A549 (cell line): ENCODE data around the gene BEST2. TPM values are rescaled to one million over a fixed set of nuclear protein-coding genes. Genes with fewer than 3 reads are reported as not detected.

Source experiments
- ATAC-seq, 2 experiments: fragments of 200-7000 bp in 1 of 2; fragments of >200 bp in 1 of 2; cut with Nextera tagmentation in 1 of 2; cut with Tn5 transposase in 1 of 2; 3 replicates each; pipeline versions ENCODE4 v1.8.0 to v1.9.1; 2018 to 2020; ENCODE audit warnings: mild to moderate bottlenecking in 1 of 2, moderate library complexity in 1 of 2
- CTCF ChIA-PET: fragments of 300-600 bp; sonication (Branson Sonifier 250); formaldehyde crosslinking; extraction: SDS; loops from one replicate; lab custom pipeline; 2021; ENCODE audit warnings: antibody characterized with exemption, inconsistent platforms; lab: Yijun Ruan, JAX
- POLR2A ChIA-PET: fragments of 350-600 bp; formaldehyde crosslinking; extraction: SDS; loops from one replicate; lab custom pipeline; 2021; ENCODE audit warnings: antibody characterized with exemption, inconsistent platforms; lab: Yijun Ruan, JAX
- DNase-seq, 2 experiments: peaks; one replicate each; pipeline versions ENCODE4 v3.0.0 to v3.0.0-alpha.2; 2011 to 2016; ENCODE audit warnings: low read depth in 1 of 2, low spot score in 1 of 2
- FAIRE-seq: peaks from 2 replicates; lab custom pipeline; 2011; peaks lifted over from hg19 to GRCh38; lab: Jason Lieb, UNC
- H3K27ac ChIP-seq, 2 experiments: fragments of >200 bp; sonication (Bioruptor Twin); formaldehyde crosslinking; 3 replicates each; pipeline ENCODE4 v1.5.1; 2016 to 2017
- H3K4me1 ChIP-seq: fragments of >200 bp; sonication (Bioruptor Twin); formaldehyde crosslinking; 3 replicates; pipeline ENCODE4 v1.6.1; 2016
- H3K4me2 ChIP-seq: fragments of >200 bp; sonication (Bioruptor Twin); formaldehyde crosslinking; 3 replicates; pipeline ENCODE4 v1.6.1; 2016
- H3K4me3 ChIP-seq: fragments of >200 bp; sonication (Bioruptor Twin); formaldehyde crosslinking; 3 replicates; pipeline ENCODE4 v1.5.1; 2016
- H3K9me3 ChIP-seq: fragments of >200 bp; sonication (Bioruptor Twin); formaldehyde crosslinking; 3 replicates; pipeline ENCODE4 v1.6.1; 2016
- CBX2 ChIP-seq: fragments of 200-600 bp; sonication (generic); IDR thresholded peaks from 2 replicates; pipeline ENCODE4 v1.6.1; 2016; ENCODE audit warnings: low read depth, mild to moderate bottlenecking, borderline replicate concordance
- CBX8 ChIP-seq: fragments of 200-600 bp; sonication (generic); IDR thresholded peaks from 2 replicates; pipeline ENCODE4 v1.6.1; 2016
- CEBPB ChIP-seq, 2 experiments: fragments of >200 bp in 1 of 2; sonication (Bioruptor Twin) in 1 of 2; formaldehyde crosslinking in 1 of 2; IDR thresholded peaks; 2 replicates each; pipeline ENCODE4 v1.6.1; 2012 to 2016
- CHD2 ChIP-seq: fragments of 150-350 bp; IDR thresholded peaks from 2 replicates; pipeline ENCODE4 v1.6.1; 2014; ENCODE audit warnings: low read length; ENCODE audit not compliant: partially characterized antibody
- CHD4 ChIP-seq: fragments of 200-600 bp; sonication (generic); IDR thresholded peaks from 2 replicates; pipeline ENCODE4 v1.6.1; 2016; ENCODE audit warnings: antibody characterized with exemption, mild to moderate bottlenecking, borderline replicate concordance
- HDAC2 ChIP-seq: fragments of 200-600 bp; sonication (generic); IDR thresholded peaks from 2 replicates; pipeline ENCODE4 v1.6.1; 2016
- HES2 ChIP-seq: fragments of >200 bp; sonication (Bioruptor Twin); formaldehyde crosslinking; IDR thresholded peaks from 2 replicates; pipeline ENCODE4 v1.6.1; 2016
- HOXA7 ChIP-seq: fragments of 250-450 bp; sonication (Bioruptor Pico); IDR thresholded peaks from 2 replicates; pipeline ENCODE4 v1.5.0; 2020; ENCODE audit warnings: mild to moderate bottlenecking, moderate library complexity
- KDM5A ChIP-seq: fragments of 200-600 bp; sonication (generic); IDR thresholded peaks from 2 replicates; pipeline ENCODE4 v1.6.1; 2016; ENCODE audit warnings: antibody characterized with exemption, mild to moderate bottlenecking
- MAFK ChIP-seq: fragments of 450-650 bp; IDR thresholded peaks from 2 replicates; pipeline ENCODE4 v1.6.1; 2014; ENCODE audit not compliant: partially characterized antibody
- MYC ChIP-seq: IDR thresholded peaks from 2 replicates; pipeline ENCODE4 v1.6.1; 2012; ENCODE audit warnings: mild to moderate bottlenecking, inconsistent platforms, low read length, improper control_type of control experiment, borderline replicate concordance
- NPAS2 ChIP-seq: fragments of 250-450 bp; sonication (Bioruptor Pico); IDR thresholded peaks from 2 replicates; pipeline ENCODE4 v1.8.0; 2022; ENCODE audit warnings: mild to moderate bottlenecking, moderate library complexity, borderline replicate concordance
- NR3C1 ChIP-seq: fragments of >200 bp; sonication (Bioruptor Twin); formaldehyde crosslinking; IDR thresholded peaks from 3 replicates; pipeline ENCODE4 v1.6.1; 2017
- RCOR1 ChIP-seq: fragments of 150-350 bp; IDR thresholded peaks from 2 replicates; pipeline ENCODE4 v1.6.1; 2014; ENCODE audit warnings: antibody characterized with exemption, low read length, low read depth
- RNF2 ChIP-seq: fragments of 200-600 bp; sonication (generic); IDR thresholded peaks from 2 replicates; pipeline ENCODE4 v1.6.1; 2016; ENCODE audit warnings: low read depth, mild to moderate bottlenecking, antibody characterized with exemption, moderate library complexity, borderline replicate concordance
- ZFP36 ChIP-seq: fragments of 450-650 bp; IDR thresholded peaks from 2 replicates; pipeline ENCODE4 v1.6.1; 2014; ENCODE audit warnings: borderline replicate concordance; ENCODE audit not compliant: partially characterized antibody
- ZSCAN20 ChIP-seq: fragments of 250-450 bp; sonication (Bioruptor Pico); IDR thresholded peaks from 2 replicates; pipeline ENCODE4 v1.8.0; 2022; ENCODE audit warnings: mild to moderate bottlenecking, moderate library complexity
- WGBS: methylation state at CpG from one replicate; pipeline ENCODE4 v1.1.6; 2017; ENCODE audit errors: missing lambda C conversion rate; 5-methylcytosine and 5-hydroxymethylcytosine counted together
- polyA plus RNA-seq, 4 experiments: library from polyadenylated mRNA; depleted of rRNA in 3 of 4; stranded (reverse); fragments of >200 nt; fragmentation: RNase III in 1 of 4; extraction: RNeasy Plus Mini Kit Qiagen cat#74134 plus additional on column Dnase treatment in 1 of 4; gene quantifications; 2 replicates in 3 of 4; 3 replicates in 1 of 4; pipeline ENCODE4 v1.2.3, GENCODE V29; 2011 to 2017
- TF ChIP-seq, protein P1 (sequence below): fragments of 150-350 bp; IDR thresholded peaks from 2 replicates; pipeline ENCODE4 v1.6.1; 2014; ENCODE audit warnings: low read depth, mild to moderate bottlenecking, low read length
- TF ChIP-seq, protein P2 (sequence below): fragments of >200 bp; sonication (Bioruptor Twin); formaldehyde crosslinking; IDR thresholded peaks from 3 replicates; pipeline ENCODE4 v1.6.1; 2016
- TF ChIP-seq, protein P3 (sequence below): fragments of >200 bp; sonication (Bioruptor Twin); formaldehyde crosslinking; IDR thresholded peaks from 3 replicates; pipeline ENCODE4 v1.5.1; 2016

BEST2 gene
- polyA plus RNA-seq, 2 of the 4 experiments (the other 2 are of a cell fraction) = not detected

DNA sequence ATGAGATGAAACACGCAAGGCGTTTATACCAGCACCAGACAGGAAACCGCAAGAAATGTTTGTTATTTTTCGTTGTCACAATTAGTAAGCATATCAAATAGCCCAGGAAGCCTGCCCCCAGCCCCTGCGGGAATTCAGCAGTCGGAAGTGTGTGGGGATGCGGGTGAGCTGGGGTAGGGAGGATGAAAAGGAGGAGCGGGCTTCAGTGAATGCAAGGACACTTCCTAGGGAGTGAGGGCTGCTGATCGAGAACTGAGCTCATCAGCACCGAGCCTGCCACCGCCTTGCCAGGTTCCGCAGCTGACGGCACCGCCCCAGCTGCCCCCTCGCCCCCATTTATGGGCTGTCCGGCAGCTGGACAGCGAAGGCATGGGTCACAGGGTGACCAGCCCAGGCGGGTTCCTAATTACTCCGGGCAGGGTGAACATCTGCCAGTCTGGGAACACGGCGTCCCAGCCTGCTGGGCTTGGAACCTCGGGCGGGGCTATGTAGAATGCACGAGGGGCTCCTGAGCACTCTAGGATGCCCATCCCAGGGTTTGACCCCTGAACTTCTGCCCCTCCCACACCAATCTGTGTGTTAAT, 1.6 kb upstream of the BEST2 start:
- DNase-seq = no peak
- no peak for FAIRE-seq
- no peak overlapping the region; the same call in 2 of the 3 replicates for H3K4me2 ChIP-seq
- peaks cover 5% of the 10 kb centered on the region; the same call in 1 of the 3 replicates for H3K4me1 ChIP-seq
- no peaks in the 10 kb centered on the region for H3K9me3 ChIP-seq
- ATAC-seq = peak; percentile 30; a peak in 2 of 6 replicates
- TF ChIP-seq ZSCAN20 (CRISPR knock-in tag) (no peak), HOXA7 (CRISPR knock-in tag) (no peak), CBX2 (no peak), NPAS2 (no peak), HDAC2 (no peak), RCOR1 (no peak), CEBPB (IDR thresholded peaks at IDR 0.05) (no peak), HES2 (no peak), MYC (no peak), NR3C1 (no peak), MAFK (no peak), CHD2 (no peak), CBX8 (no peak), ZFP36 (no peak), RNF2 (no peak), CHD4 (no peak), KDM5A (no peak)
- TF ChIP-seq, protein P1, sequence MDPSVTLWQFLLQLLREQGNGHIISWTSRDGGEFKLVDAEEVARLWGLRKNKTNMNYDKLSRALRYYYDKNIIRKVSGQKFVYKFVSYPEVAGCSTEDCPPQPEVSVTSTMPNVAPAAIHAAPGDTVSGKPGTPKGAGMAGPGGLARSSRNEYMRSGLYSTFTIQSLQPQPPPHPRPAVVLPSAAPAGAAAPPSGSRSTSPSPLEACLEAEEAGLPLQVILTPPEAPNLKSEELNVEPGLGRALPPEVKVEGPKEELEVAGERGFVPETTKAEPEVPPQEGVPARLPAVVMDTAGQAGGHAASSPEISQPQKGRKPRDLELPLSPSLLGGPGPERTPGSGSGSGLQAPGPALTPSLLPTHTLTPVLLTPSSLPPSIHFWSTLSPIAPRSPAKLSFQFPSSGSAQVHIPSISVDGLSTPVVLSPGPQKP = no peak
- TF ChIP-seq, protein P2, sequence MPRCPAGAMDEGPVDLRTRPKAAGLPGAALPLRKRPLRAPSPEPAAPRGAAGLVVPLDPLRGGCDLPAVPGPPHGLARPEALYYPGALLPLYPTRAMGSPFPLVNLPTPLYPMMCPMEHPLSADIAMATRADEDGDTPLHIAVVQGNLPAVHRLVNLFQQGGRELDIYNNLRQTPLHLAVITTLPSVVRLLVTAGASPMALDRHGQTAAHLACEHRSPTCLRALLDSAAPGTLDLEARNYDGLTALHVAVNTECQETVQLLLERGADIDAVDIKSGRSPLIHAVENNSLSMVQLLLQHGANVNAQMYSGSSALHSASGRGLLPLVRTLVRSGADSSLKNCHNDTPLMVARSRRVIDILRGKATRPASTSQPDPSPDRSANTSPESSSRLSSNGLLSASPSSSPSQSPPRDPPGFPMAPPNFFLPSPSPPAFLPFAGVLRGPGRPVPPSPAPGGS = no peak
- TF ChIP-seq, protein P3, sequence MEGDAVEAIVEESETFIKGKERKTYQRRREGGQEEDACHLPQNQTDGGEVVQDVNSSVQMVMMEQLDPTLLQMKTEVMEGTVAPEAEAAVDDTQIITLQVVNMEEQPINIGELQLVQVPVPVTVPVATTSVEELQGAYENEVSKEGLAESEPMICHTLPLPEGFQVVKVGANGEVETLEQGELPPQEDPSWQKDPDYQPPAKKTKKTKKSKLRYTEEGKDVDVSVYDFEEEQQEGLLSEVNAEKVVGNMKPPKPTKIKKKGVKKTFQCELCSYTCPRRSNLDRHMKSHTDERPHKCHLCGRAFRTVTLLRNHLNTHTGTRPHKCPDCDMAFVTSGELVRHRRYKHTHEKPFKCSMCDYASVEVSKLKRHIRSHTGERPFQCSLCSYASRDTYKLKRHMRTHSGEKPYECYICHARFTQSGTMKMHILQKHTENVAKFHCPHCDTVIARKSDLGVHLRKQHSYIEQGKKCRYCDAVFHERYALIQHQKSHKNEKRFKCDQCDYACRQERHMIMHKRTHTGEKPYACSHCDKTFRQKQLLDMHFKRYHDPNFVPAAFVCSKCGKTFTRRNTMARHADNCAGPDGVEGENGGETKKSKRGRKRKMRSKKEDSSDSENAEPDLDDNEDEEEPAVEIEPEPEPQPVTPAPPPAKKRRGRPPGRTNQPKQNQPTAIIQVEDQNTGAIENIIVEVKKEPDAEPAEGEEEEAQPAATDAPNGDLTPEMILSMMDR = no peak
- H3K4me3 ChIP-seq = no peak overlapping the region
- POLR2A ChIA-PET = no interaction called here
- peak overlapping the region in 1 of 2 experiments; percentile 47; a peak in 1 of 6 replicates for H3K27ac ChIP-seq
- WGBS = 64% methylated on average over 11 of the region's 24 CpGs
- CTCF ChIA-PET = interaction anchor here (0.5 to 38.2 kb wide), 4 partner anchors 19 to 166 kb away, joined by 3 to 725 read pairs (median 6); partner anchors contain the start of gene HOOK2

- CTCF ChIA-PET = interaction anchor here (38.2 kb wide), 1 partner anchor 18 kb away, joined by 725 read pairs; the partner anchor contains the start of gene HOOK2
- H3K4me2 ChIP-seq = no peak overlapping the region; the same call in 2 of the 3 replicates
- no peak overlapping the region for H3K4me3 ChIP-seq
- DNase-seq = no peak
- WGBS = 66% methylated on average over 9 of the region's 9 CpGs
- no peak for TF ChIP-seq HES2
- POLR2A ChIA-PET = no interaction called here
- H3K4me1 ChIP-seq = peaks cover 5% of the 10 kb centered on the region; the same call in 1 of the 3 replicates
- no peak for FAIRE-seq
- peak overlapping the region in 1 of 2 experiments; percentile 53; a peak in 1 of 6 replicates for H3K27ac ChIP-seq
- no peaks in the 10 kb centered on the region for H3K9me3 ChIP-seq
- ATAC-seq = no peak; a peak in 1 of 6 replicates
Measured at GRCh38 chr19:12750851-12751250, 740 bp upstream of the BEST2 start.
